HG03460 (cell line): ENCODE measurements around the gene DLG2.
"Not testable (repeated sequence)": the region's sequence is repeated elsewhere in the genome, so short reads cannot be mapped to it uniquely, and the experiment has no call there.

ENCODE experiments used
- ATAC-seq: cut with Tn5 transposase; IDR thresholded peaks from one replicate; pipeline ENCODE4 v1.9.1; 2021; ENCODE audit not compliant: unreplicated experiment

The DLG2 gene

GRCh38 chr11:85347291-85347690 lies 279.9 kb downstream of the DLG2 start:
- ATAC-seq, result no peak

GRCh38 chr11:85346484-85346883 lies 280.7 kb downstream of the DLG2 start:
- ATAC-seq, result no peak

GRCh38 chr11:85340846-85341245 lies 286.3 kb downstream of the DLG2 start:
- not testable (repeated sequence) for ATAC-seq

- no peak for ATAC-seq
These were observed 308.6 kb downstream of the DLG2 start for GRCh38 chr11:85318573-85318972.

- peak; percentile 100 for ATAC-seq
These were observed 310.2 kb downstream of the DLG2 start for GRCh38 chr11:85316967-85317366.

GRCh38 chr11:85313741-85314140 lies 313.4 kb downstream of the DLG2 start:
- ATAC-seq, result no peak

- no peak for ATAC-seq
These were observed 316.7 kb downstream of the DLG2 start for GRCh38 chr11:85310479-85310878.

GRCh38 chr11:85307366-85307765 lies 319.8 kb downstream of the DLG2 start:
- ATAC-seq, result no peak

- ATAC-seq, result no peak
These were observed 325.1 kb downstream of the DLG2 start for GRCh38 chr11:85301895-85302678.

- no peak for ATAC-seq
These were observed 327.7 kb downstream of the DLG2 start for GRCh38 chr11:85299258-85299942.

GRCh38 chr11:85295694-85296271 lies 331.4 kb downstream of the DLG2 start:
- no peak for ATAC-seq

- ATAC-seq, result no peak
These were observed 345.6 kb downstream of the DLG2 start for GRCh38 chr11:85281550-85281949.

GRCh38 chr11:85279267-85279666 lies 347.9 kb downstream of the DLG2 start:
- no peak for ATAC-seq

GRCh38 chr11:85277693-85278092 lies 349.5 kb downstream of the DLG2 start:
- no peak for ATAC-seq

GRCh38 chr11:85276332-85276731 lies 350.8 kb downstream of the DLG2 start:
- no peak for ATAC-seq

- ATAC-seq, result not testable (repeated sequence)
These were observed 356.8 kb downstream of the DLG2 start for GRCh38 chr11:85270315-85270714.

GRCh38 chr11:85269109-85269508 lies 358.0 kb downstream of the DLG2 start:
- ATAC-seq, result no peak

- no peak for ATAC-seq
These were observed 360.5 kb downstream of the DLG2 start for GRCh38 chr11:85266646-85267045.

GRCh38 chr11:85263328-85263727 lies 363.8 kb downstream of the DLG2 start:
- no peak for ATAC-seq

GRCh38 chr11:85257837-85258236 lies 369.3 kb downstream of the DLG2 start:
- no peak for ATAC-seq

GRCh38 chr11:85256433-85256832 lies 370.7 kb downstream of the DLG2 start:
- ATAC-seq, result no peak

GRCh38 chr11:85249482-85249881 lies 377.7 kb downstream of the DLG2 start:
- no peak for ATAC-seq
